HG02642 (cell line): ENCODE data around the gene TPSD1.
"Not testable (repeated sequence)": the region's sequence is repeated elsewhere in the genome, so short reads cannot be mapped to it uniquely, and the experiment has no call there.

ENCODE experiments used
- ATAC-seq: cut with Tn5 transposase; IDR thresholded peaks from one replicate; pipeline ENCODE4 v1.9.1; 2021; ENCODE audit warnings: mild to moderate bottlenecking; ENCODE audit not compliant: unreplicated experiment, poor library complexity

The TPSD1 gene

GRCh38 chr16:1220098-1220728 lies 35.7 kb upstream of the TPSD1 start:
- no peak for ATAC-seq

- ATAC-seq = no peak
These were observed 34.8 kb upstream of the TPSD1 start for GRCh38 chr16:1220841-1221627.

GRCh38 chr16:1221628-1222552 lies 34.0 kb upstream of the TPSD1 start:
- ATAC-seq = no peak

DNA sequence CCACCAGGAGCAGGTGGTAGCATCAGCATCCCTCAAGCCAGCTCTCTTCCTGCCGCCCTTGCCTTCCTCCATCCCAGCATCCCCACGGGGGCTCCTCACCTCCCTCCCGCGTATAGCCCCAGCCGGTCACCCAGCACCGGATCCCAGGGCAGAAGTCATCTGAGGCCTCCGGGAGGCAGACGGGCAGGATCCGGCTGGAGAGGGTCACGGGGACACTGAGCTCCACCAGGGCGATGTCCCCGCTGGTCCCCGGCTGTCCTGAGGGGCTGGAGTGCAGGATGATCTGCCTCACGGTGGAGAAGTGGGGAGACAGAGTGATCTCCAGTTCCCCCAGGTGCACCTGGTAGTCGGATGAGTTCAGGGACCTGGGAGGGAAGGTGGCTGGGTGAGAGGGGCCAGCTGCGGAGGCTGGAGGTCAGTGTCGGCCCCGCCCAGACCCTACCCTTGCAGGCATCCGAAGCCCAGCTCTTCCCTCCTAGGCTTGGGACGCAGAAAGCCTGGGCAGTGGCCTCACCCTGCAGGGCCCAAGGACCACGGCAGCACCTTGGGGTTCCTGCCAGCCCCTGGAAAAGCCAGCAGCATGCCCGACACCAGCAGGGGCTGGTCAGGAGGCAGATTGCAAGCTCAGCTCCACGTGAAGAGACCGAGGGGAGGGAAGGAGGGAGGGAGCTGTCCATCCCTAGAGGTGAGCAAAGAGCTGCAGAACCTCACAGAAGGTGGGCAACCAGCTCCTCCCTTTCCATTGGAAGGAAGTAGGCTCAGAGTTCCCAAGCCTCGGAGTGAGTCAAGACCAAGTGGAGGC lies 33.1 kb upstream of the TPSD1 start:
- ATAC-seq = no peak

GRCh38 chr16:1223355-1224214 lies 32.3 kb upstream of the TPSD1 start:
- no peak for ATAC-seq

DNA sequence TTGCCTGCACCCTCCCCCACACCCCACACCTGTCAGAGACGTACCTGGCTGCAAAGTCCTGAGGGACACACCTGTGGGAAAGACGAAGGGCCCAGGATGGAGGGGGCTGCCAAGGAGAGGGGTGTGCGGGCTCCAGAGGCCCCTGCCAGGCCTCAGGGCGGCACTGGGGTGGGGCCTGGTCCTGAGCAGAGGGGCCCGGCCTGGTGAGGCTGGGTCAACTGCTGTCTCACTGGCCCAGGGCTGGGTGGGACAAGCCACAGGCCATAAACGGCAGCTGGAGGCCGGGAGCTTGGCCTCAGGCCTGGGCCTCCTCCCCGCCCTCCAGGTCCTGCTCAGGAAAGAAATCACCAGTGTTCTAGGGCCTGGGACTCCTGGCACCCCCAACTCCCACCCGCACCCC lies 31.3 kb upstream of the TPSD1 start:
- no peak for ATAC-seq

DNA sequence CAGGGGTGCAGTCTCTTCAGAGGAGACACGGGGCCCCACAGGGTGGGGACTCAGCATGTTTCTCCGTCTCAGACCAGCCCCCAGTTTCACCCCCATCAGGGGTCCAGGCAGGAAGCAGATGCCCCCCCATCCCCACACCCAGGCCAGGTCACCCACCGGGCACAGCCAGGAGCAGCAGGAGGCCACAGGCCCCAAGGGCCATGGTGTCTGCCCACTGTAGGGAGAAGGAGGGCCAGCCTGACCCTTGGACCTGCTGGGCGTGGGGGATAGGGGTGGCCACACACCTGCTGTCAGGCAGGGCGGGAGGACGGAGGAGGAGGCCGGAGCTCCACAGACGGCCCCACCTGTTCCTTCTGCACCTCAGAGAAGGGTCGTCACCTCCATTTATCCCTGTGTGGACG lies 30.8 kb upstream of the TPSD1 start, which contains the start of gene TPSG1:
TSS of gene TPSG1 (minus strand) at position 218 of the 401 bp plus-strand sequence. CDS start at position 202, 16 bp downstream.
- no peak for ATAC-seq

GRCh38 chr16:1225728-1226311 lies 30.0 kb upstream of the TPSD1 start:
- ATAC-seq = not testable (repeated sequence)

- not testable (repeated sequence) for ATAC-seq
These were observed 29.2 kb upstream of the TPSD1 start for GRCh38 chr16:1226692-1227091.

- ATAC-seq = not testable (repeated sequence)
These were observed 27.6 kb upstream of the TPSD1 start for GRCh38 chr16:1228227-1228626.

GRCh38 chr16:1229476-1229875 lies 26.4 kb upstream of the TPSD1 start:
- not testable (repeated sequence) for ATAC-seq

DNA sequence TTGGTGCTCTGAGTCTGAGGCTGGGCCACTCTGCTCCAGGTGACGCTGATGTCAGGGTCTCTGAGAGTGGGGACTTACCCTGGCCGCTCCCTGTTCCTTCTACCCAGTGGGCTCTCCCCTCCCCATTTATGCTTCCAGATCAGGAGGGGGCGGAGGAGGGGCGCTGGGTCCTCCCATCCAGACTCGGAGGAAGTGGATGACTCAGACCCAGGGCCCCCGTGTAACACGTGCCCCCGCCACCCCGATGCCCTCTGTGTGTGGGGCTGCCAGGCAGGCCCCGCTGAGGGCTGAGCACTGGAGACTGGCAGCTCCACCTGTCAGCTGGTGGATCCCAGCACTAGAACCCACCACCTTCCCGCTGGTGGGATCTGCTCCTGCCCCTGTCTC lies 25.8 kb upstream of the TPSD1 start, which contains the start of gene TPSB2:
TSS of gene TPSB2 (minus strand) at position 101 of the 387 bp plus-strand sequence. CDS start 233 bp downstream, outside the sequence.
- not testable (repeated sequence) for ATAC-seq

- ATAC-seq = not testable (repeated sequence)
These were observed 25.2 kb upstream of the TPSD1 start for GRCh38 chr16:1230471-1231212.

DNA sequence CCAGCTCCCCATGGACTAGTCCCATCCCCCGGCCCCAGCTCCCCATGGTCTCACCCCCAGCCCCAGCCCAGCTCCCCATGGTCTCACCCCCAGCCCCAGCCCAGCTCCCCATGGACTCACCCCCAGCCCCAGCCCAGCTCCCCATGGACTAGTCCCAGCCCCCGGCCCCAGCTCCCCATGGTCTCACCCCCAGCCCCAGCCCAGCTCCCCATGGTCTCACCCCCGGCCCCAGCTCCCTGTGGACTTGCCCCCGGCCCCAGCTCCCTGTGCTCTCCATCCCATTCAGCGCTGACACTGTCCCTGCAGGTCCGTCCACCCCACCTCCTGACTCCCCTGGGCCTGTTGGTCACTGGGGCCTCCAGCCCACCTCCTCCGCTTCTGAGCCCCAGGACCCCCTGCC lies 24.6 kb upstream of the TPSD1 start:
- not testable (repeated sequence) for ATAC-seq

DNA sequence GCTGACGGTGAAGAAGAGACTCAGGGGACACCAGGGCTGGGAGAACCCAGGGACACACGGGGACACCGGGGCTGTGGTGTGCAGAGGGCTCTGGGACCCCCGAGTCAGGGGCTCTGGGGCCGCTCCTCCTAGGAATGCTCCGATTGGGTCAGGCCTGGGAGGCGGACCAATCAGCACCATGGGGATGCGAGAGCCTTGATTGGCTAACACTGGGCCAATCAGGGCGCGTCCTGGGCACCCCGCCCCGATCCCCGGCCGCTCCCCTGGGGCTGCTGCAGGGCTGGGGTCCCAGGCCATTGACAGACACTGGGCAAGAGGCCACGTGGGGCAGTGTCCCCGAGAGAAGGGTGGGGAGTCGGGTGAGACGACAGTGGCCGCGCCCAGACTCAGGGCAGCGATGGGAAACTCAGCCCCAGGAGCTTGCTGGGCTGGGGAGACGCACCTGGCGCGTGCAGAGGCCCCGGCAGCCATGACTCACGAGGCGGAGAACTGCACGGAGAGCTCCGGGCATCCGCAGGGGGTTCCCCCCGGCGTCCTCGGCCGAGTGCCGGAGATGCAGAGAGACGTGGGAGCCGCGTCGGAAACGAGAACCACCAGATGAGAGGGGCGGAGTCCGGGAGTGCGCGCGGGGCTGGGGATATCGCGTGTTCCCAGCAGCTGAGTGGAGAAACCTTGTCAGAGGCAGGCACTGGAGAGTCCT lies 23.7 kb upstream of the TPSD1 start:
- not testable (repeated sequence) for ATAC-seq

- ATAC-seq = not testable (repeated sequence)
These were observed 19.2 kb upstream of the TPSD1 start for GRCh38 chr16:1236659-1237058.

- ATAC-seq = no peak
These were observed 17.9 kb upstream of the TPSD1 start for GRCh38 chr16:1237990-1238389.
